Measurements from ENCODE around the gene MIR17HG.

DNA sequence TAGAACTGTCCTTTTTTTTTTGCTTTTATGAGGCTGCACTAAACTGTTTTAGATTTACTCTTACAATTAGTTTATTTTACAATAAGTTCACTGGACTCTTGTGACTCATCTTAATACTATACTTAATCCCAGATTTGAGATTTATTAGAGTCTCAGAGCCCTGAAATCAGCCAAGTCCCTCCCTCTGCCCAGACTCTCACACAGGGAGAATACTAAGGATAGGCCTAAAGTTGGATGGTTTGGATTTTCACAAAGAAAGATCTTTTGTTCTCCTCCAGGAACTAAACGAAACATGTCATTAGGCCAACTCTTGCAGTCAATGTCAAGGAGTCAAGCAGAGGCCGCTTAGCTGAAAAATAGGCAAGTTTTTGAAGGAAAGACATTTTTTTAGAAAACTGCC, 42.7 kb upstream of the MIR17HG start:
- TF ChIP-seq PAX5 (IDR thresholded peaks at IDR 0.05; ENCODE audit: insufficient read depth, low read length, severe bottlenecking) (no peak), SPI1 (IDR thresholded peaks at IDR 0.05; ENCODE audit: low read depth, low read length) (no peak), POLR2A (IDR thresholded peaks at IDR 0.05; ENCODE audit: low read depth, low read length) (no peak), POLR2AphosphoS5 (IDR thresholded peaks at IDR 0.05; ENCODE audit: low read depth, low read length) (no peak), TAF1 (IDR thresholded peaks at IDR 0.05; ENCODE audit: low read depth, low read length) (no peak), POU2F2 (IDR thresholded peaks at IDR 0.05; ENCODE audit: low read depth, low read length) (no peak)
